Trophoblast cell (in vitro differentiated cells and primary cell): ENCODE results near the gene NOP56.

ENCODE experiments used
- DNase-seq, 2 donors: peaks; one replicate each; pipeline ENCODE4 v3.0.0-alpha.2; 2016
- H2AFZ ChIP-seq: 2 replicates; pipeline ENCODE4 v1.6.1; 2013; ENCODE audit warnings: low read length, moderate library complexity, mild to moderate bottlenecking; ENCODE audit not compliant: insufficient read depth, poor library complexity
- H2AK5ac ChIP-seq: 2 replicates; pipeline ENCODE4 v1.6.1; 2013; ENCODE audit warnings: mild to moderate bottlenecking, low read length
- H2BK120ac ChIP-seq: 2 replicates; pipeline ENCODE4 v1.6.1; 2013; ENCODE audit warnings: low read length, mild to moderate bottlenecking, moderate library complexity; ENCODE audit not compliant: insufficient read depth, poor library complexity
- H2BK12ac ChIP-seq: 2 replicates; pipeline ENCODE4 v1.6.1; 2013; ENCODE audit warnings: mild to moderate bottlenecking, low read length, moderate library complexity
- H2BK5ac ChIP-seq: 2 replicates; pipeline ENCODE4 v1.6.1; 2013; ENCODE audit warnings: low read length, low read depth, moderate library complexity, mild to moderate bottlenecking; ENCODE audit not compliant: poor library complexity
- H3K14ac ChIP-seq: 2 replicates; pipeline ENCODE4 v1.6.1; 2013; ENCODE audit warnings: mild to moderate bottlenecking, low read length
- H3K18ac ChIP-seq: 2 replicates; pipeline ENCODE4 v1.6.1; 2013; ENCODE audit warnings: mild to moderate bottlenecking, low read length
- H3K23ac ChIP-seq: 2 replicates; pipeline ENCODE4 v1.6.1; 2013; ENCODE audit warnings: low read length
- H3K27ac ChIP-seq: 2 replicates; pipeline ENCODE4 v1.5.1; 2013; ENCODE audit warnings: low read depth, mild to moderate bottlenecking, inconsistent platforms, low read length, moderate library complexity
- H3K27me3 ChIP-seq: 2 replicates; pipeline ENCODE4 v1.6.1; 2013; ENCODE audit warnings: inconsistent platforms, mild to moderate bottlenecking, low read length, moderate library complexity; ENCODE audit not compliant: insufficient read depth
- H3K36me3 ChIP-seq, 2 experiments: 1 replicate in 1 of 2; 2 replicates in 1 of 2; pipeline ENCODE4 v1.6.1; 2013; ENCODE audit warnings: low read length in 2 of 2, mild to moderate bottlenecking in 2 of 2, moderate library complexity in 1 of 2; ENCODE audit not compliant: insufficient read depth in 2 of 2, control insufficient read depth in 1 of 2
- H3K4ac ChIP-seq: 2 replicates; pipeline ENCODE4 v1.6.1; 2013; ENCODE audit warnings: low read depth, mild to moderate bottlenecking, low read length, moderate library complexity
- H3K4me1 ChIP-seq, 2 experiments: 1 replicate in 1 of 2; 2 replicates in 1 of 2; pipeline ENCODE4 v1.6.1; 2013; ENCODE audit warnings: low read length in 2 of 2, mild to moderate bottlenecking in 2 of 2, moderate library complexity in 1 of 2; ENCODE audit not compliant: insufficient read depth in 2 of 2, control insufficient read depth in 1 of 2
- H3K4me2 ChIP-seq: 2 replicates; pipeline ENCODE4 v1.6.1; 2013; ENCODE audit warnings: inconsistent platforms, mild to moderate bottlenecking, low read length, moderate library complexity
- H3K4me3 ChIP-seq: 2 replicates; pipeline ENCODE4 v1.5.1; 2013; ENCODE audit warnings: mild to moderate bottlenecking, low read depth, low read length, inconsistent platforms
- H3K79me1 ChIP-seq: one replicate; pipeline ENCODE4 v1.6.1; 2013; ENCODE audit warnings: low read length
- H3K79me2 ChIP-seq: 2 replicates; pipeline ENCODE4 v1.6.1; 2013; ENCODE audit warnings: low read length, mild to moderate bottlenecking; ENCODE audit not compliant: control insufficient read depth, insufficient read depth, poor library complexity
- H3K9ac ChIP-seq: 2 replicates; pipeline ENCODE4 v1.6.1; 2013; ENCODE audit warnings: mild to moderate bottlenecking, low read length
- H3K9me3 ChIP-seq: 2 replicates; pipeline ENCODE4 v1.6.1; 2013; ENCODE audit warnings: low read depth, mild to moderate bottlenecking, control low read depth, inconsistent platforms, low read length; ENCODE audit not compliant: insufficient read depth
- H4K12ac ChIP-seq: 2 replicates; pipeline ENCODE4 v1.6.1; 2013; ENCODE audit warnings: low read depth, mild to moderate bottlenecking, low read length, moderate library complexity
- H4K8ac ChIP-seq: 2 replicates; pipeline ENCODE4 v1.6.1; 2013; ENCODE audit warnings: low read depth, mild to moderate bottlenecking, low read length, moderate library complexity
- H4K91ac ChIP-seq: one replicate; pipeline ENCODE4 v1.6.1; 2013; ENCODE audit warnings: low read depth, mild to moderate bottlenecking, low read length, moderate library complexity
- WGBS: extraction: QIAGEN DNeasy Blood & Tissue Kit; methylation state at CpG from one replicate; pipeline ENCODE4 v1.1.7; 2013; ENCODE audit warnings: missing lambda C conversion rate; ENCODE audit not compliant: insufficient read length, insufficient coverage; ENCODE audit errors: extremely low coverage; 5-methylcytosine and 5-hydroxymethylcytosine counted together

Gene NOP56

GRCh38 chr20:2619961-2620595 lies 32.4 kb upstream of the NOP56 start:
- peak in 1 of 2 donors; percentile 24 for DNase-seq
- Histone ChIP-seq H2BK5ac (no peak overlapping the region), H3K9ac (no peak overlapping the region), H3K27ac (no peak overlapping the region), H4K12ac (no peak overlapping the region), H3K4me2 (no peak overlapping the region), H3K36me3 (no peaks in the 10 kb centered on the region), H4K8ac (no peak overlapping the region), H3K4ac (no peak overlapping the region), H3K4me1 (no peaks in the 10 kb centered on the region), H3K9me3 (peaks cover 5% of the 10 kb centered on the region), H2BK12ac (no peak overlapping the region), H2BK120ac (no peak overlapping the region), H3K79me2 (no peaks in the 10 kb centered on the region), H2AK5ac (no peak overlapping the region), H2AFZ (no peak overlapping the region), H3K79me1 (no peaks in the 10 kb centered on the region), H3K27me3 (no peaks in the 10 kb centered on the region), H3K4me3 (no peak overlapping the region), H4K91ac (no peak overlapping the region), H3K18ac (no peak overlapping the region), H3K23ac (no peak overlapping the region), H3K14ac (no peak overlapping the region)
- no CpG with 5 or more reads among the region's 3 CpGs for WGBS

GRCh38 chr20:2624190-2624589 lies 28.2 kb upstream of the NOP56 start:
- Histone ChIP-seq H3K9me3 (peaks cover 8% of the 10 kb centered on the region), H3K4me2 (no peak overlapping the region), H2BK5ac (no peak overlapping the region), H4K12ac (no peak overlapping the region), H3K27me3 (no peaks in the 10 kb centered on the region), H2BK120ac (no peak overlapping the region), H3K79me1 (no peaks in the 10 kb centered on the region), H3K14ac (no peak overlapping the region), H3K18ac (no peak overlapping the region), H2AK5ac (no peak overlapping the region), H4K8ac (no peak overlapping the region), H3K4me1 (no peaks in the 10 kb centered on the region), H3K27ac (no peak overlapping the region), H3K36me3 (no peaks in the 10 kb centered on the region), H3K79me2 (no peaks in the 10 kb centered on the region), H3K23ac (no peak overlapping the region), H3K4me3 (no peak overlapping the region), H4K91ac (no peak overlapping the region), H2BK12ac (no peak overlapping the region), H3K9ac (no peak overlapping the region), H2AFZ (no peak overlapping the region), H3K4ac (no peak overlapping the region)
- DNase-seq = no peak
- no CpG with 5 or more reads among the region's 4 CpGs for WGBS

- no peak overlapping the region for H2AK5ac ChIP-seq
- no peaks in the 10 kb centered on the region for H3K27me3 ChIP-seq
- no peak overlapping the region for H4K8ac ChIP-seq
- H3K18ac ChIP-seq = no peak overlapping the region
- no peak overlapping the region for H2BK12ac ChIP-seq
- H3K4me3 ChIP-seq = no peak overlapping the region
- H3K4me2 ChIP-seq = no peak overlapping the region
- no peak overlapping the region for H4K12ac ChIP-seq
- H3K79me1 ChIP-seq = no peaks in the 10 kb centered on the region
- no peaks in the 10 kb centered on the region for H3K4me1 ChIP-seq
- H2BK120ac ChIP-seq = no peak overlapping the region
- no peak overlapping the region for H3K4ac ChIP-seq
- no peak for DNase-seq
- no peak overlapping the region for H4K91ac ChIP-seq
- no peak overlapping the region for H3K14ac ChIP-seq
- peaks cover 8% of the 10 kb centered on the region for H3K9me3 ChIP-seq
- H3K36me3 ChIP-seq = no peaks in the 10 kb centered on the region
- H3K23ac ChIP-seq = no peak overlapping the region
- no CpG with 5 or more reads among the region's 2 CpGs for WGBS
- no peak overlapping the region for H3K9ac ChIP-seq
- H3K79me2 ChIP-seq = no peaks in the 10 kb centered on the region
- no peak overlapping the region for H3K27ac ChIP-seq
- H2AFZ ChIP-seq = no peak overlapping the region
- no peak overlapping the region for H2BK5ac ChIP-seq
Measured at GRCh38 chr20:2625062-2625461, 27.4 kb upstream of the NOP56 start.

GRCh38 chr20:2626853-2627541 lies 25.4 kb upstream of the NOP56 start:
- no peak overlapping the region for H4K12ac ChIP-seq
- no peak overlapping the region for H4K8ac ChIP-seq
- H2BK12ac ChIP-seq = no peak overlapping the region
- no peak overlapping the region for H3K27ac ChIP-seq
- H3K4me3 ChIP-seq = no peak overlapping the region
- H3K27me3 ChIP-seq = no peaks in the 10 kb centered on the region
- H3K4ac ChIP-seq = no peak overlapping the region
- H3K9ac ChIP-seq = no peak overlapping the region
- no peak overlapping the region for H3K18ac ChIP-seq
- no peak overlapping the region for H2BK5ac ChIP-seq
- no peaks in the 10 kb centered on the region for H3K79me1 ChIP-seq
- no peak overlapping the region for H2AFZ ChIP-seq
- no peak overlapping the region for H3K4me2 ChIP-seq
- H4K91ac ChIP-seq = no peak overlapping the region
- WGBS = no CpG with 5 or more reads among the region's 9 CpGs
- H3K9me3 ChIP-seq = peaks cover 8% of the 10 kb centered on the region
- no peaks in the 10 kb centered on the region for H3K79me2 ChIP-seq
- peak; percentile 54 to 68 for DNase-seq
- H2BK120ac ChIP-seq = no peak overlapping the region
- H3K4me1 ChIP-seq = no peaks in the 10 kb centered on the region
- no peak overlapping the region for H2AK5ac ChIP-seq
- H3K23ac ChIP-seq = no peak overlapping the region
- H3K14ac ChIP-seq = no peak overlapping the region
- H3K36me3 ChIP-seq = no peaks in the 10 kb centered on the region
